Neuron (in vitro differentiated cells): ENCODE data around the gene PRLHR.

Source experiments
- H2AFZ ChIP-seq: one replicate; pipeline ENCODE4 v1.6.1; 2013; ENCODE audit warnings: low read depth, mild to moderate bottlenecking, inconsistent platforms, low read length, moderate library complexity
- H3K27me3 ChIP-seq: one replicate; pipeline ENCODE4 v1.6.1; 2013; ENCODE audit warnings: low read length; ENCODE audit not compliant: insufficient read depth
- H3K36me3 ChIP-seq: one replicate; pipeline ENCODE4 v1.6.1; 2013; ENCODE audit warnings: low read length; ENCODE audit not compliant: insufficient read depth
- H3K4me1 ChIP-seq: one replicate; pipeline ENCODE4 v1.6.1; 2013; ENCODE audit warnings: low read length; ENCODE audit not compliant: insufficient read depth
- H3K4me3 ChIP-seq: 2 replicates; pipeline ENCODE4 v1.5.1; 2013; ENCODE audit warnings: mild to moderate bottlenecking, low read length, moderate library complexity
- H3K9me3 ChIP-seq: one replicate; pipeline ENCODE4 v1.6.1; 2013; ENCODE audit warnings: low read length

PRLHR gene

DNA sequence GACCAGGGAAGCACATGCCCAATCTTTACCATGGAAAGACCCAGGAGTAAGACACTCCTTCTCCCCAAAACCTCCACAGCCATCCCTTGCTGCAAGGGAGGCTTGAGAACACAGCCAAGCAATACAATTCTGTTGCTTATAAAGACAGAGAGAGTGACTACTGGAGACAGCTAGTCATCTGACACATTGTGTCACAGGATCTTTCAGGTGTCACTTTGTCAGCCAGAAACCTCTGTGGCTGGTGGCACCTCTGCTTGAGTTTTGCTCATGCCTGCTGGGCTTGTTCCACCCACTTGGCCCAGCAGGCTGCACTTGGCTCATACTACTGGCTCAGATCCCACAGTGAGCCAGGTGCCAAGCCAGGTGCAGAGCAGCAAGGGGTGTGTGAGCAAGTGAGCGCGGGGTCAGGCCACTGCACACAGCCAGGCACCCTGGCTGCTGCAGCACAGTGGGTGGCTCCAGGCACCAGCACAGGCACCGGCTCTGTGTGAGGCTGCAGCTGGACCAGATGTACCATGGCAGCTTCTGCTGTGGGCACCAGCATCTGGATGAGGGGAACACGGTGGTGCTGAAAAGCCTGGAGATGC is 12.4 kb upstream of the PRLHR start:
- Histone ChIP-seq H3K4me3 (no peak overlapping the region), H2AFZ (no peak overlapping the region), H3K4me1 (no peaks in the 10 kb centered on the region), H3K36me3 (no peaks in the 10 kb centered on the region), H3K9me3 (no peaks in the 10 kb centered on the region), H3K27me3 (peaks cover 17% of the 10 kb centered on the region)

DNA sequence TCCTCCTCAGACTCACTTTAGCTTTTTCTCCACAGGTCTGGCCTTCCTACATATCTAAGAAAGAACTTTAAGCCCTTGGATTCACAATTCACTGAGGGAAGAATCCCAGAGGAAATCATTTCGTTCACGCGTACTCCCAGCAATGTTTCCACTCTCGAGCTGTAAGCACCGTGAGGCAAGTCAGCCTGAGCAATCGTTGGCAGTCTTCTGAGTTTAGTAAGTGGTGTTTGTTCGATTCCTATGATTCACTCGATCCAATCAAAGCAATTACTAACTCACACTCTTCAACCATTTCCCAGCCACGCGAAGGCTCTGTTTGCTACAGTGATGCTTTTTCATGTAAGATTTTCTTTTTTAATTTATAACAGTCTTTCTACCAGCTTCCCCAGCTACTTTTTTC is 10.2 kb upstream of the PRLHR start:
- H3K4me3 ChIP-seq, result no peak overlapping the region
- peaks cover 17% of the 10 kb centered on the region for H3K27me3 ChIP-seq
- H3K9me3 ChIP-seq, result no peaks in the 10 kb centered on the region
- H2AFZ ChIP-seq, result no peak overlapping the region
- no peaks in the 10 kb centered on the region for H3K36me3 ChIP-seq
- H3K4me1 ChIP-seq, result no peaks in the 10 kb centered on the region

DNA sequence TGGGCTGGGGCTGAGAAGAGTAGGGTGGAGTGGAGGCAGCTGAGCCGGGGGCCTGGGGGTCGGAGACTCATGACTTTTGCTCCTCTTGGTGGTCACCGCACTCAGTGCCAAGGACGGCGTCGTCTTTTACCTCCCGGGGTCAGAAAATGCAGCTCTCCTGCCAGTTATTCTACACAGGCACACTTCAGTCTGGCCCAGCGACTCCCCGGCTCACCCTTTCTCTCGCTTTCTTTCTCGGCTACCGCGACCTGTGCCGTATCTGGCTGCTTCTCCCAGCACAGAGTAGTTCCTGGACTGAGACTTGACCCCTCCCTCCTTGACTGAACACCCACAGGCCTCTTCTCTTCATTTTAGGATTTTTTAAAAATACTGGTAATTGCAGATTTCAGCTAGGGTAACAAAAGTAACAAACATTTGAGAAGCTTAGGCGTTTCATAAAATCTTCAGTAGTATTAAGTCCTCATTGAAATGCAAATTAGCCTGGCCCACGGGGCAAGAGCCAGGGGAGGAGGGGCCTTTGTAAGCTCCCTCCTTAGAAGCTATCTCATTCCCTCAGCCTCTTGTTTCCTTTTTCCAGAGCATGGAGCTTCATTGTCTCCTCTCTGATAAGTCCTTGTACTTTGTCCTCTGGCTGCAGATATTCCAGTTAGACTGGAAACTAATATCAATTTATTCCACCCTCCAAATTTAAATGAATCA is 1.1 kb upstream of the PRLHR start:
- H2AFZ ChIP-seq, result no peak overlapping the region
- H3K9me3 ChIP-seq, result no peaks in the 10 kb centered on the region
- peak overlapping the region; percentile 11 for H3K4me3 ChIP-seq
- H3K27me3 ChIP-seq, result peaks cover 37% of the 10 kb centered on the region
- no peaks in the 10 kb centered on the region for H3K36me3 ChIP-seq
- H3K4me1 ChIP-seq, result peaks cover 16% of the 10 kb centered on the region

DNA sequence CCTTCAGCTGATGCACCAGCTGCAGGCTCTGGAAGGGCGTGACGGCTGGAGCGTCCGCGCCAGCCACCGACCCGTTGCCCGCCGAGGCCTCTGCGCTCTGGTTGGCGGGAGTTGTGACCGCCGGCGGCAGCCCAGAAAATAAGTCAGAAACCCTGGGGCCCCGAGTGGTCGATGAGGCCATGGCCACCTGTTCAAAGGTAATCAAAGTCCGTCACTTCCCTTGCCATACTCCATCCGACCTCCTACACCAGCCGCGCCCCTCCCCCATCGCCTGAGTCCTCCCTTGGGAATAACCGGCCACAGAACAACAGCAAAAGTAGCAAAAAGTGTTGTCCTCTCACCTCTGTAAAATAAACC is 406 bp downstream of the PRLHR start:
- peaks cover 37% of the 10 kb centered on the region for H3K27me3 ChIP-seq
- H3K4me3 ChIP-seq, result no peak overlapping the region
- H3K4me1 ChIP-seq, result peaks cover 16% of the 10 kb centered on the region
- H2AFZ ChIP-seq, result no peak overlapping the region
- no peaks in the 10 kb centered on the region for H3K9me3 ChIP-seq
- H3K36me3 ChIP-seq, result no peaks in the 10 kb centered on the region

DNA sequence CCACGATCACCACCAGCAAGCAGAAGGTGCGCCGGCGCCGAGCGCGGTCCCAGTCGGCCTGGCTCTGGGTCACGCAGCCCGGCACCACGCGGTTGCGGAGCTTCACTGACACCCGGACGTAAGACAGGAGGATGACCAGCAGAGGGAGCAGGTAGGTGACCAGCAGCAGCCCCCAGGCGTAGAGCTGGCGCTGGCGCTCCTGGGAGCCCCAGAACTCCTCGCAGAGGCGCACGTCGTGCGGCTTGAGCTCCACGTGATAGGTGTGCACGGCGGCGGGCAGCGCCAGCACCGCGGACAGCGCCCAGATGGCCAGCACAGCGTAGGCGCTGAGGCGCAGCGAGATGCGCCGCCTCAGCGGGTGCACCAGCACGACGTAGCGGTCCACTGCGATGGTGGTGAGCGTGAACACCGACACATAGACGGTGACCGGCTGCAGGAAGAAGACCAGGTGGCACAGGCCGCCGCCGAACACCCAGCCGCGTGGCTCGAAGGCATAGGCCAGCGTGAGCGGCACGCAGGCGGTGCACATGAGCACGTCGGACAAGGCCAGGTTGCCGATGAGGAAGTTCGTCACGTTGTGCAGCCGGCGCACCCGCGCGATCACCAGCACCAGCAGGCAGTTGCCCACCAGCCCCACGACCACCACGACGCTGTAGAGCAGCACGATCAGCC is 920 bp downstream of the PRLHR start:
- H3K4me3 ChIP-seq, result no peak overlapping the region
- H3K9me3 ChIP-seq, result no peaks in the 10 kb centered on the region
- peaks cover 16% of the 10 kb centered on the region for H3K4me1 ChIP-seq
- no peaks in the 10 kb centered on the region for H3K36me3 ChIP-seq
- H2AFZ ChIP-seq, result no peak overlapping the region
- H3K27me3 ChIP-seq, result peaks cover 37% of the 10 kb centered on the region

DNA sequence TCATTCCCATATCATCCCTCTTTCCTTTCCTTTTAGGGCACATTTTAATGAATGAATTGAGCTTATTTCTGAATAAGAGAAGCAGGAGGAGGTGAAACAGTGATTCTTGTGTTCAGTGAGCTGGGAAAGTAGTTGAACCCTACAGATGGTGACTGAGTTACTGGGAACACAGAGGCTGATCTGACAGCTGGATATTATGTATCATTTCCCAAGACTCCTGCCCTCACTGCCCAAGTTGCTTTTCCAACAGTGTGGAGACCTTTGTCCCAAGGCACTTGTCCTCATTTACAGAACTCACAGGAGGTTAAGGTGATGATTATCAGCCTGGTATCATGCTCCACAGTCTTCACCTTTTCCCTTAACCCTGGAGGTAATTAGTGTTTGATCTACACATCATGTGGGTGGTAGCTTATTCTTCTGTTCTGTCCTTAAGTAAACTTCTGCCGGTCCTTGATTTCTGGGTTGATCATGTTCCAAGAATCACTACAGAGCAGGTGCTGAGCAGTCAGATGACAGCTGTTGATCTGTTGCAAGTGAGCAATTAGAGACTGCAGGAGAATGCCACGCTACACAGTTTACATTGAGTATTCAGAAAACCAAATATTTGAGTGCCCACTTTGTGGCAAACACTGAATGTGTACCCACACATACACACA is 2.6 kb downstream of the PRLHR start:
- Histone ChIP-seq H3K36me3 (no peaks in the 10 kb centered on the region), H3K27me3 (peaks cover 42% of the 10 kb centered on the region), H3K9me3 (no peaks in the 10 kb centered on the region), H3K4me3 (no peak overlapping the region), H2AFZ (no peak overlapping the region), H3K4me1 (peaks cover 16% of the 10 kb centered on the region)

DNA sequence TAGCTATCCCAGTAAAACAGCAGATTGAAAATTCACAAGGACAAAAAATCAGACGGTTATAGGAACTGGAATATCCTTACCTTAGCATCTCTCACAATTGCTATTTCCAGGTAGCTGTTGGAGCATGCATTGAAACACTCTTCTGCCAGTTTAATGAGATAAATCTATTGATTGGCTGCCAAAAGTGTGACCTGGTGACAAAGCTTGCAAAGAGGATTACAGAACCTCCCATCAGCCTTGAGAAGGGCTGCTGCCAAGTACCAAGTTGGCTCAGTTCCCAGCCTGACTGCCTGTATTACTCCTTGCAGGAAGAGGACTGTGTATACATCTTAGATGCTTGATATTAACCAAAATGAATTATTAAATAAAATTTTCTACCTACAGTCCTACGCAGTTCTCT is 5.1 kb downstream of the PRLHR start:
- no peak overlapping the region for H2AFZ ChIP-seq

DNA sequence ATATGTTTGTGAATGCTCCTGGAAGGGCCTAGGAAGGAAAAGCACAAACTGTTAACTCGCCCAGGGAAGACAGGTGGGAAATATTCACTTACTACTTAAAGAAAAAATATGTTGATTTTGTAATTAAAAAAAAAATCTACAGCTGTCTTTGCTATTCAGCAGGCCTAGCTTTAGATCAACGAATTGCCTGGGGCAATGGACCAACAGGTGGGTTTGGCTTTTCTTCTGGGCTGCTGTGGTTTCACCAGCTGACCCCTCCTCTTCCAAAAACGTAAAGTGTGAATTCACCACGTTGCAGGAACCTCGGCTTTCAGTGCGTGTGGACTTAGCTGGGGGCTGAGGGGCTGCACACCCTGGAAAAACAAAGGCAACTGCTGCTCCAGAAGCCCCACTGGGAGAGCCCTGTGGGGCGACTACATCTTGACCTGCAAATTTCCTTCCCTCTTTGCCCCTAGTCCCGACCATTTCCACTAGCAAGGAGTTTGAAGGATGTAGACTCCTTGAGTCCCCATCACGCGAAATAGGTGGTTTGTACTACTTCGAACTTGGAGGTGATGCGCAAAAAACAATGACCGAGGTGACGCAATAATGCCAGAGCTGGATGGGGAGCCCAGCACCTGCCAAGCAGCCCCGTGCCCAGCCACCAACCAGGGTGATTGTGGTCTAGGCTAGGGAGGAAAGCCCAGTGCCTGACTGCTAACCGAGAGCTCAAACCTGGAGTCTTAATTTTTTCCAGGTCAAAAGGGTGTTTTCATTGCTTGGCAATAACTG is 7.4 kb downstream of the PRLHR start:
- Histone ChIP-seq H3K36me3 (no peaks in the 10 kb centered on the region), H3K4me3 (no peak overlapping the region), H3K9me3 (no peaks in the 10 kb centered on the region), H3K4me1 (no peaks in the 10 kb centered on the region), H2AFZ (no peak overlapping the region), H3K27me3 (peaks cover 14% of the 10 kb centered on the region)

More for the DNA sequence above, 5.1 kb downstream of the PRLHR start:
- Histone ChIP-seq H3K36me3 (no peaks in the 10 kb centered on the region), H3K27me3 (peaks cover 34% of the 10 kb centered on the region), H3K9me3 (no peaks in the 10 kb centered on the region), H3K4me1 (no peaks in the 10 kb centered on the region), H3K4me3 (no peak overlapping the region)

DNA sequence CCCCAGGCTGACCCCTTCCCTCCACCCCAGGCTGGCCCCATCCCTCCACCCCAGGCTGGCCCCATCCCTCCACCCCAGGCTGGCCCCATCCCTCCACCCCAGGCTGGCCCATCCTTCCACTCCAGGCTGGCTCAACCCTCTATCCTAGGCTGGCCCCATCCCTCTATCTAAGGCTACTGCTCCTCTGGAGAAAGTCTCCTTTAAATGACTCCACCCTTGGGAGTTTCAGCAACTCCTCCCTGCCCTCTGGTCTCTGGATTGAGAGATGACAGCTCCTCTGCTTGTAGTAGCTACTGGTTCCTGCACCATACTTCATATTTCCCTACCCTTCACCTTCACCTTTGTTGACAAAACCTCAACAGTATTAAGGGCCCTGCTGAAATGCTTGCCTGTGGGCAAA is 8.5 kb downstream of the PRLHR start:
- H3K27me3 ChIP-seq, result peaks cover 8% of the 10 kb centered on the region
- no peaks in the 10 kb centered on the region for H3K9me3 ChIP-seq
- H3K4me1 ChIP-seq, result no peaks in the 10 kb centered on the region
- H3K4me3 ChIP-seq, result no peak overlapping the region
- H3K36me3 ChIP-seq, result no peaks in the 10 kb centered on the region
- no peak overlapping the region for H2AFZ ChIP-seq

DNA sequence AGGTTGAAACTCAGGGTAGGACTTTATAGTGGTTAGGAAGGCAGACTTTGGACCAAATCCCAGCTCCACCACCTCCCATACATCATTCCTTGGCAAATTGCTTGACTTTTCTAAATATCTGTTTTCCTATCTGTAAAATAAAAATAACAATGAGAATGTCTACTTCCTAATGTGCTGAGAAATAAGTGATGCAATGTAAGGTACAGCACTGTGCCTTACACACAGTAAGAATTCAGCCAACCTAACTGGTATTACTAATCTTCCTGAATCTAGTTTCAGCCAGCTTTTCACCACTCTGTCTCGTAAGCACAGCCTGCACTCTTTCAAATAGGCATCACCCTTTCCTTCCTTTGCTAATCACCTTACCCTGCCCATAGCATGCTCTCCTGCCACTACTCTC is 9.7 kb downstream of the PRLHR start:
- Histone ChIP-seq H3K4me3 (no peak overlapping the region), H3K9me3 (no peaks in the 10 kb centered on the region), H3K4me1 (no peaks in the 10 kb centered on the region), H2AFZ (no peak overlapping the region), H3K36me3 (no peaks in the 10 kb centered on the region), H3K27me3 (peaks cover 8% of the 10 kb centered on the region)

DNA sequence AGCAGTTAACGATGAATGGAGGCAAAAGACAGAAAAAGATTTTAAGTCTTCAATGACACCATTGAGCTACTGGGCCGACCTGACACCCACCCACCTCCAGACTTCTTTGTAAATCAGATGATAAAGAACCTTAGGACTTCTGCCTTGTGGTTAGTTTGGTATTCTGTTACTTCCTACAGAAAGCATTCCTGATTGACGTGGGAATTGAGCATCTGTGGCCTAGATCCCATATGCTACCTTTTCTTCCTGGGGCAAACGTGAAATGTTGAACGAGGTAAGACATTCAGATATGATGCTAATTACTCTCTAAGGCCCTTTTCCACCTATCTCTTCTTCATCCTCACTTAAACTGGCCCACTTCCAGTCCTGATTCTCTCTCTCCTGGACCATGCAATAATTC is 10.2 kb downstream of the PRLHR start:
- Histone ChIP-seq H3K4me3 (no peak overlapping the region), H2AFZ (no peak overlapping the region), H3K4me1 (no peaks in the 10 kb centered on the region), H3K27me3 (peaks cover 8% of the 10 kb centered on the region), H3K36me3 (no peaks in the 10 kb centered on the region), H3K9me3 (no peaks in the 10 kb centered on the region)

DNA sequence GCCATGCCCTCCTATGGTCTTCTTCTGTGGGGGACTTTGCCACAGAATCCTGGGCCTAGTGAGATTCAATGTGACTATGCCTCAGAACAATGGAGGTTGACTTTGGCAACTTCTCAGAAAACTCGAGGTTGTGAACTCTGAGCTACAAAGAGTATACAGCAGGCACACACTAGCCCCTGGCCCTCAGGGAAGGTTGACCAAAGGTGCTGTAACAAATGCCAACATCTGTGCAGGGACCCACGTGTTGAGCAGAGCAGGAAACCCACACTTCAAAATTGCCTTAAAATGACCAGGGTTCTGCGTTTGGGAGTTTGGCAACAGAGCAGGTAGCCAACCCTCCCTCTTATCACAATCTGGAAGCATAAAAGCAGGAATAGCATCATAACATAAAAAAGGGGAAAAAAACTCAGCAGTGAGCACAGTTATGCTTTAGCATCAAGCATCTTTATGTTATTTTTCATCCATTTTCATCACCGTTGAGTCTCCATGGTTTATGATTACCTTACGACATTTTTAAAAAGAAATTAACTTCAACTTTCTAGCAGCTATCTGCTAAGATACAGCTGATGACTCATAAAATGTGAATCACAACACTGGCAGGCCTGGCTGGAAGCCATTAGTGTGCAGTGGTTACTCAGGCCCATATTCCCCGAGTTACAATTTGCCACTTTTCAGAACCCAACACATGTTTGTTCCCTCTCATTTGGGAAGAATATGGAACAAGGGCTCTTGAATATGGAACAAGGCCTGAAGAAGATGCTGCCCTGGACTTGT is 11.1 kb downstream of the PRLHR start:
- no peaks in the 10 kb centered on the region for H3K9me3 ChIP-seq
- H2AFZ ChIP-seq, result no peak overlapping the region
- peaks cover 11% of the 10 kb centered on the region for H3K27me3 ChIP-seq
- no peaks in the 10 kb centered on the region for H3K36me3 ChIP-seq
- no peaks in the 10 kb centered on the region for H3K4me1 ChIP-seq
- H3K4me3 ChIP-seq, result no peak overlapping the region
